Measurements from ENCODE around the gene SLC7A1.

DNA sequence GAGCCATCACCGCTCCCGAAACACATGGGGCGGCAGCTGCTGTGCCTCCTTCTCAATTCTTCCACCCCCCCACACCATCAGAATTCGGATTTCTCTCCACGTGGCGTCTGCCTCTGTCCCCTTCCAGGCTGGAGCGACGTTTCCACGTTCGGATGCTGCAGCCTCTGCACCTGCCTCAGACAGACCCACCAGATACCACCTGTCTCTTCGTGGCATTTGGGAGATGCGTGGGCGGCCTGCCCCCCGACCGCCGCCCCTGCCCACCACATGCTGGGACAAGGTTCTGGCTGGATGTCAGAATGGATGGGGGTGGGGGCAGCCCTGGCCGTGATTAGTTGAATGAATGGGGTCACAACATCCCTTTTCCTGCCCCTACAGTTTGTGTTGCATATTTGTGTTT is 90.0 kb downstream of the SLC7A1 start:
- TF ChIP-seq ZFX (IDR thresholded peaks at IDR 0.05), result no peak
- TF ChIP-seq, protein P1, sequence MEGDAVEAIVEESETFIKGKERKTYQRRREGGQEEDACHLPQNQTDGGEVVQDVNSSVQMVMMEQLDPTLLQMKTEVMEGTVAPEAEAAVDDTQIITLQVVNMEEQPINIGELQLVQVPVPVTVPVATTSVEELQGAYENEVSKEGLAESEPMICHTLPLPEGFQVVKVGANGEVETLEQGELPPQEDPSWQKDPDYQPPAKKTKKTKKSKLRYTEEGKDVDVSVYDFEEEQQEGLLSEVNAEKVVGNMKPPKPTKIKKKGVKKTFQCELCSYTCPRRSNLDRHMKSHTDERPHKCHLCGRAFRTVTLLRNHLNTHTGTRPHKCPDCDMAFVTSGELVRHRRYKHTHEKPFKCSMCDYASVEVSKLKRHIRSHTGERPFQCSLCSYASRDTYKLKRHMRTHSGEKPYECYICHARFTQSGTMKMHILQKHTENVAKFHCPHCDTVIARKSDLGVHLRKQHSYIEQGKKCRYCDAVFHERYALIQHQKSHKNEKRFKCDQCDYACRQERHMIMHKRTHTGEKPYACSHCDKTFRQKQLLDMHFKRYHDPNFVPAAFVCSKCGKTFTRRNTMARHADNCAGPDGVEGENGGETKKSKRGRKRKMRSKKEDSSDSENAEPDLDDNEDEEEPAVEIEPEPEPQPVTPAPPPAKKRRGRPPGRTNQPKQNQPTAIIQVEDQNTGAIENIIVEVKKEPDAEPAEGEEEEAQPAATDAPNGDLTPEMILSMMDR (conservative IDR thresholded peaks at IDR 0.05), result no peak

All from C4-2B (cell line).